HTR-8/SVneo (cell line): ENCODE results near the gene UNC5C.
"Not testable (repeated sequence)": the region's sequence is repeated elsewhere in the genome, so short reads cannot be mapped to it uniquely, and the experiment has no call there.

Experiments used
- DNase-seq: peaks from one replicate; pipeline ENCODE4 v3.0.0; 2011; ENCODE audit warnings: low spot score, mixed read lengths; ENCODE audit not compliant: insufficient read length
- FAIRE-seq: peaks from 2 replicates; lab custom pipeline; 2011; peaks lifted over from hg19 to GRCh38; lab: Jason Lieb, UNC

The UNC5C gene

DNA sequence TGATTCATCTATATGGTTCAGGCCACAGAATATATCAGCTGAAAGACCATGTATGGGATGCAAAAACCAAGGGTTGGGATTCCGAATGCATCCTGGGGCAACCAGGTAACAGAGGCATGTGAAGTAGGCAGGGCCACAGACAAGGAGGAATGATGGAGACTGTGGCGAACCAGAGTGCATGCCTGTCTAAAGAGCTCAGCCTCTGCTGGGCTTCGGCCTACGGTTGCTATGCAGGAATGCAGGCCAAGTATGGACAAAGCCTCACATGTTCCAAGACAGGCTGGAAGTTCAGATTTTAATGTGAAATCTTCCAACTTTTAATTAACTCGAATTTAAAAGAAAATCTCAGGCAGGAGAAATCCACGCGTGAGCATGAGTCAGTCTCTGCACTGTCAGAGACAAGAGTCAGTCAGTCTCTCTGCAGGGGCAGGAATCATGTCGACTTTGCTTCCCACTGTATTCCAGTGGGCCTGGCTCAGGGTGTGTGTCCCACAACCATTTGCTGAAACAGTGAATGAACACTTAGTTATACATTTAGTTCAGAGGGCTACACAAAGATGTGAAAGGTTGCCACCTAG is 344.4 kb downstream of the UNC5C start:
- no peak for FAIRE-seq

DNA sequence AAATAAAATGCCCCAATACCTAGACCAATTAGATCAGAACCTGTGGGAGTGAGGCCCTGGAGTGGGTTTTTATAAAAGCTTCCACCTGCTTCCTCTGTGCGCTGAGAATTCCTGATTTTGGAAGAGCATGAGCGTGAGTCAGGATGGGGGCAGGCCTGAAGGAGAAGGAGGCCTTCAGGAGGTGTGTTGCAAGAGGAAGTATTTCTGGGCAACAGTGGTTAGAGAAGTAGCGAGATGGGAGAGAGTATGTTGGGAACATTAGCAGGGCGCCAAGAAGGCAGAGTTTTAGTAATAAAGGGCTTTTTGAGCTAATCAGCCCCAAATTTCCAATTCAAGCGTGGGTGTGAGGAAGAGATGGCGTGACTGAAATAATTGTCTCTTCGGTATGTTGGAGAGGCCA is 349.8 kb downstream of the UNC5C start:
- no peak for FAIRE-seq
- DNase-seq = no peak

More for the DNA sequence above, 344.4 kb downstream of the UNC5C start:
- no peak for DNase-seq

DNA sequence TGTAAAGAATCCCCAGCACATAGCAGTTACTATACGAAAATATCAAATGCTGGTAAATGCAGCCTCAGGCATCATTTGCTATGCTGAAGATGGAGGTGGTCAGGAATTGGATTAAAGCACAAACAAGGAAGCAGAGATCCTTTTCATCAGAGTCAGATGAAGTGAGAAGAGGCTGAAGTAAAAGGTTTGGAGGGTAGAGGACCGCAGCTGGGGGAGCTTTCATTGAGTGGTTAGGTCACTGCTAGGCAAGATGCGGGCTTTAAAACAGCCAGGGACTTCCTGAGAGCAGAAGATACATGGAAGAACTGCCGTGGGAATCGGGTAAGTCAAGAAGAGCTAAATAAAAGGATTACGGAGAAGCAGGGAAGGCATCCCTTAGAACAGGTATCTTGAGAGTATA is 351.4 kb downstream of the UNC5C start:
- DNase-seq (no peak), FAIRE-seq (no peak)

DNA sequence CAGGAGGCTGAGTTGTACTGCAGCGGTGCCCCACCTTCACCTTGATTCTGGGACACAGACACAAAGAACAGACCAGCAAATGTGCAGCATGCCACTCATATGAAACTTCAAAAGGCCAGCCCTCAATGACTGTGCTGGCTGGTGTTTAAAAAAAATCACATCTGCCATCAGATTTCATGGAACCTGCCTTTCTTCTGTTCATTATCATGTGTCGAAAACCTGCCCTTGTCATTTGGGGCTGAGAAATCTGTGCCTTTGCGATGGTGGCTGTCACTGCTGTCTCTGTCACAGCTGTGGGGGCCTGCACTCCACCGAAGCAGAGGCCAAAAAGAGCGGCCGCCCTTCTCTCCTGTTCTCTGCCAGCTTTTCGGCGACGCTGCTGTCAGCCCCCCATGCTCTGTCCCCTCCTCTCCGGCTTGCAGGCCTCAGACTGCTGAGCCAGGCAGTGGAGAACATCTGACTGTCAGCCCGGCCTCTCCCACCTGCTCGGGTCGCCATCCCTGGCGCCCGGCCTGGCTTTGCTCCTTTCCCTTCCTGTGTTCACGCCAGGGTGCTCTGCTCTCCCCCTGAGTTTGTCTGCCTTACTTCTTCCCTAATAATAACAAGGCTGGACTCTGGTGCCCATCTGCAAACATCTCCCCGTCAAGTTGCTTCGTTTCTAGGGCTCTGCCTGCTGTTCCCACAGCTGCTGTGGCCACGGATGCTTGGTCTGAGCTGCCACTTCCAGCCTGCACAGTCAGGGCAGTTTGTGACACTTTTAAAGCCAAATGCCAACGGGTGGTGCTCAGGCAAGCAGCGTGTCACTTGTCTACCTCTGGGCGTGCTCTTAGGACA is 355.2 kb downstream of the UNC5C start:
- no peak for FAIRE-seq
- no peak for DNase-seq

DNA sequence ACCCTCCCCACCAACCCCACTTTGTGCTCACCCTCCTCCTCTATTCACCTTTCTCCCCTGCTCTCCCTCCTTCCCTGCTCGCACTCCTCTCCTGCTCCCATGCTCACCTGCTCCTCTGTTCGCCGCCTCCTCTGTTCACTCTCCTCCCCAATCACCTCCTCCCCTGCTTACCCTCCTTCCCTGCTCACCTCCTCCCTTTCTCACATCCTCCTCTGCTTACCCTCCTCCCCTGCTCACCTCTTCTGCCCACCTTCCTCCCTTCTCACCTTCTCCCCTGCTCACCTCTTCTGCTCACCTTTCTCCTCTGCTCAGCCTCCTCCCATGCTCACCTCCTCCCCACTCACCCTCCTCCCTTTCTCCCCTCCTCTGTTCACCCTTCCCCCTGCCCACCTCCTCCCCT is 357.2 kb downstream of the UNC5C start:
- FAIRE-seq (no peak), DNase-seq (no peak)

DNA sequence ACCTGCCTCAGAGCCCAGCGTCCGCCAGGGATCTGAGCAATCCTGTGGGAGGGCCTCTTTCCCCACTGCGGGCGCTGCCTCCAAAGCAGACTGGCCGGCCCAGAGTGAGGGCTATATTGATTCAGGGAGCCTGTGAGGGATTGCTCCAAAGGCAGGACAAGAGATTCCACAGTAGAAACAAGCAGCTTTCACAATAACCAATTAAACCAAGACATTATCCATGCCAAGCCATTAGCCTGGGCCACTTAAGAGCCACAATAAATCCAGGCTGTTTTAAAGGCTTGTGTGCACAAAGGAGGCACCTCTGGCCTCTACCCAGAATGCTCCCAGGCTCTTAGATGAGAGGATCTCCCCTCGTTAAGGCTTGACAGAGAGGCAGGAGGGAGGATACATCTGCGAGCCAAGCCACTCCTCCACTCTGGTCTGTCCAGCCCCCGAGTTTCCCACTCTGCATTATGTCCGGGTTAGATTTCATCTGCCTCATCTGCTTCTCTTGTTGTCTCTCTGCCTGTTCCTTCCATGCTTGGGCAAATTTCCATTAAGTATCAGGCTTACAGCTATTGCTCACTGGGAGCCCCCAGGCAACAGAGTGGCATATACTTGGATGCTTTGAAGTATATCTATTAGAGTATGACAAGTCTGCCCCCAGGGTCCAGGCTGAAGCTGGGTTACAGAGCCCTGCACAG is 357.9 kb downstream of the UNC5C start:
- FAIRE-seq (no peak), DNase-seq (peak; percentile 2)

DNA sequence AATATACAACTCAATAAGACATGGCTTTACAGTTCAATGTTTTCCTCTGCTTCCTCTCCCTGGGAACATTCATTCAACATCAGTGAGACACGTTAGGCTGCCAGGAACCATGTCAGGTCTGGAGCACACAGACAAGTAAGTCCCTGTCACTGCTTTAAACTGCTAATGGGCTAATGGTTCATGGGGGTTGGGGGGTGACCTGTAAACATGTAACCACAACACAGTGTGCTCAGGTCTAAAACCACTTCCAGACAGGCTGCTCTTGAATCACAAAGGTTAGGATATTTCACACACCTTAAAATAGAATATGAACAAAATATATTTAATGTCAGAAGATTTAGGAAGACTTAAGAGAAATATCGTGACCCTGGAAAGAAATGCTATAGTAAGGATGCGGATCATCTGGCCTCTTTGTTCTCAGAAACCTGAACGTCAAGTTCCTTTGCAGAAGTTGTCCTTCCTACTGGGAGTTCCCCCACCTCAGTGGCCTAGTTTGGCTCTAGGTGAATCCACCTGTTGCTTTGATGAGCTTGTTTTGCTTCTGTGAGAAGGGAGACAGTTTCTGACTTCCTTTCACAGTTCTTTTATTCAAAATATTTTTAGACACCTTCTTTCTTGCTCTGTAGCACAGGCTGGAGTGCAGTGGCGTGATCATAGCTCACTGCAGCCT is 359.9 kb downstream of the UNC5C start:
- DNase-seq (no peak), FAIRE-seq (no peak)

DNA sequence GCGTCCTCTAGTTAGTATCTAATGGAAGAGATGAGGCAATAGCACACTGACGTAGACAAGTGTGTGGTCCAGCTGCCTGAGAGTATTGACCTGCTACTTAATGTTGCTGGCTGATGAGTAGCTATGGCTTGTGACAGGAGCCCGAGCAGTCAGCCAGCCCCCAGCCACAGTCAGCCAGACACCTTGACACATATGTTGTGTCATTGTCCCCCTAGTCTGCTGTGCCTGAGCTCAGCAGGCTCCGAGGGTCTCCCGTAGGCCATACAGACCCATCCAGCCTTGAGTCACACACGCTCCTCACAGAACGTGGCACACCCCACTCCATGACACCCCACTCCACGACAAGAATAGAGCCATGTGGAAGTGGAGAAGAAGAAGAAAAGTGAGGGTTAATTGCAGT is 362.1 kb downstream of the UNC5C start:
- no peak for FAIRE-seq
- DNase-seq = no peak

DNA sequence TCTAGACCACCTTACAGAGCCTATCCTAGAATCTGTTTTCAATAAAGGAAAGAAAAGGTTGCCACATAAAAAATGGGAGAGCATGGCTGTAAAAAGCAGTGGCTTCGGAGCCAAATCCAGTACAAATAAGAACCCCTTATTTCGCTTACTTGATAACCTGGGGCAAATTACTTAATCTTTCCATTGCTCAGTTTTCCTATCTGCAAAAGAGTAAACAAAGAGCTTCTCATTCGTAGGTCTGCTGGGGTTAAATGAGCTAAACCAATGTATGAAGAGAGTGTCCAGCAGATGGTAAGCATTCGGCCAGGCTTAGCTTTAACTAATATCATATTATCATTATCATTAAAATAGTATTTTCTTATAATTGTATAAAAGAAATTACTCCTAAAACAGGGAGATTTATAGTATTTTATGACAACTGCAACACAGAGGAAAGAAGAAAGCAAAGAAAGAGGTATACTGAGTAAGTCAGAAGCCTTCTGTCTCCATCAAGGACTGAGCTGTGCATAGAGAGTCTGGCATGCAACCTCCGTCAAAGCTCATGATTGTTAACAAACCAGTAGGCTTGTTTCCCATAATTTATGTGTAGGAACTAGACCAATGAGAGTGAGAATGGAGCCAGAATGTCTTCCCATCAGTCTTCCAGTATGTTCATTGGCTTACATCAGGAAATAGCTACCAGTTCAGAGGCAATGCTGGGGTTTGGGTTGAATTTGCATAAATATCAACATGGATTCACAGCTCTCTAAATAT is 364.9 kb downstream of the UNC5C start:
- FAIRE-seq = no peak

DNA sequence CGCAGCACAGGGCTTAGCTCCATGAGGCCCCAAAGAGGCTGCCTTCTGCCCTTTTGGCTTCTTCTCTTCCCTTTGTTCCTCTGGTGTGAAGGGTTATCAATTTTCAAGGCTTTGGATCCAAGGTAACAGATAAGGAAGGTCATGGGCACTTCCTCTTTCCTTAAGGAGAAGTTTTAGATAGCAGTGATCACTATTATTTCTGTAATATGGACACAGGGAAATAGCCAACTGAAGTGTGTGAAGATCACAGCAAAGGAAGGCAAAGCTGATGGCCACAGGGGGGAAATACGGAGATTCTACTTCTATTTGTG is 366.8 kb downstream of the UNC5C start:
- FAIRE-seq (no peak), DNase-seq (no peak)

More for the DNA sequence above, 364.9 kb downstream of the UNC5C start:
- DNase-seq = no peak

DNA sequence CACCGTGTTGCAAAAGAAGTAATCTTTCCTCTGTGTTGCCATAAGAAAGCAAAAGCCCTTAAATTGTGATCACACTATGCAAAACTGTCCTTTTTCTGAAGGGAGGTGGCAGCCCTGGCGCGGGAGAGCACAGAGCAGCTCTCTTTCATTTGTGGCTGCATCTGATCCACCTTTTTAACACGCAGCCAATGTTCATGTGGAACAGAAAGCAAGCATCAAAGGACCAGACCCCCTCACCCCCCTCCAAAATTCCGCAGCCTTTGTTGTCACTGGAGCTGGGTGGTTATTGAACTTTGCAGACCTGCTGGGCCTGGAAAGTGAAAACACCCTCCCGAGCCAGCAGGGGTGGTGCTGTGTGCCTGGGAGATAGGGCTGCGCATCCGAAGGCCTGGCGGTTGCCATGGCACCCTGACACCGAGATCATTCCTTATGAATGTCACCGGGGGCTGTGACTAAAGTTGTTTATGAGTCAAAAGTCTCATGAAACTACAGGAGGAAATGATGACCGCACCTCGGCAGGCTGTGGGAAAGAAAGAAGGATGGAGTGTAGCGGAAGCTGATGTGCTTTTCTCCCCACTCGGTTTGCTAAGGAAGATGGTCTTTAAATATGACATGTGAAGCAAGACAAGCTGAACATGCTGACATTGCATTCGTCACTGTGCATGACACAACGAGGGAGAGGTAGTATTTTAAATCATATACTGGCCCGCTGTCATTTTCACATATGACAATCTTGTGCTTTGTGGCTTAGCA is 367.4 kb downstream of the UNC5C start:
- DNase-seq (no peak), FAIRE-seq (no peak)

DNA sequence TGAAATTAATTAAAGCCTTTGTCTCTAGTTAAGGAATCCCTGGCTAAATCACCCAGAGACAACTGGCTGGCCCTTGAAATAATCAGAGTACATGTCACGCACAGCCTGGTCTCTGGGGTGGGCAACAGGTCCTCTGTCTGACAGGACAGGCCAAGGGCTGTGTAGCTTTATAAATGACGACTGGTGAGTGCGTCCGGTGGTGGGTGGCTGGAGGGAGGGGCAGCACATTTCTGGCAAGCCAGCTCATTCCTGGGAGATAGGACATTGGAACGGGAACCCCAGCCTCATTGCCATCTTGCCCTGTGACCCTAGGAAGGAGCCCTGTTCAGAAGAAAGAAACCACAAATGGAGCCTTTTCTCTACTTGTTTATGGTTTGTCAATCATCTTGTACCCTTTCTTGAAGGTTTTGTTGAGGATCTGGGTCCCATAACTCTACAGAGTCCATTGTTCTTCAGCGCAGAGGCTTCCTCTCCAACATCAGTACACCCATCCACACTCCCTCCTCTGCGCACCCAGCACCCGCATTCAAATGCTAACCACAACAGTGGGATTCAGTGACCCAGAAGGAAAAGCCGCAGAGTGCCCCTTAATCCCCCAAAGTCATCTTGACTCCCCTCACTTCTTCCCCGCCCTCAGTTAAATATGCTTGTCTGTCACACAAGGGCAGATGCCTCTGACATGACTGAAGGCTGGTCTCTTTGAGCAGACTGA is 368.1 kb downstream of the UNC5C start:
- no peak for FAIRE-seq
- DNase-seq = no peak

DNA sequence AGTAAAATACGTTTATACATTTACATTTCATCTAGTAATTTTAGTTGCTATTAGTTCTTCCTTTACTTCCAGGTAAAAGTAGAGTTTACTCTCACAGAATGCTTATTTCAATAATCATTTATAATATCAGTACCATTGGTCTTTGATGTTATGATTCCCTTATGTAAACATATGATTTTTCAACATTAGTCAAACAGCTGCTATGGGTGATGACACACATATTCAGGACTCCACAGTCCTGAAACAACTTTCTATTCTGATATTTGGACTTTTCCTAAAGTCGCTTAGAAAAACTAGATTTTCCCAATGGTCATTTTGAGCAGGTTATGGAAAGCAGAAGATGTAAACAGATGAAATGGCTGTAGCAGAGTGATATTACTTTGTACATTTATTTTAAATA is 369.8 kb downstream of the UNC5C start:
- no peak for DNase-seq
- no peak for FAIRE-seq

DNA sequence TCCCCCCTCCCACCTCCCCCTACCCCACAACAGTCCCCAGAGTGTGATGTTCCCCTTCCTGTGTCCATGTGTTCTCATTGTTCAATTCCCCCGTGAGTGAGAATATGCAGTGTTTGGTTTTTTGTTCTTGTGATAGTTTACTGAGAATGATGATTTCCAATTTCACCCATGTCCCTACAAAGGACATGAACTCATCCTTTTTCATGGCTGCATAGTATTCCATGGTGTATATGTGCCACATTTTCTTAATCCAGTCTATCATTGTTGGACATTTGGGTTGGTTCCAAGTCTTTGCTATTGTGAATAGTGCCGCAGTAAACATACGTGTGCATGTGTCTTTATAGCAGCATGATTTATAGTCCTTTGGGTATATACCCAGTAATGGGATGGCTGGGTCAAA is 377.4 kb downstream of the UNC5C start:
- not testable (repeated sequence) for DNase-seq, FAIRE-seq

DNA sequence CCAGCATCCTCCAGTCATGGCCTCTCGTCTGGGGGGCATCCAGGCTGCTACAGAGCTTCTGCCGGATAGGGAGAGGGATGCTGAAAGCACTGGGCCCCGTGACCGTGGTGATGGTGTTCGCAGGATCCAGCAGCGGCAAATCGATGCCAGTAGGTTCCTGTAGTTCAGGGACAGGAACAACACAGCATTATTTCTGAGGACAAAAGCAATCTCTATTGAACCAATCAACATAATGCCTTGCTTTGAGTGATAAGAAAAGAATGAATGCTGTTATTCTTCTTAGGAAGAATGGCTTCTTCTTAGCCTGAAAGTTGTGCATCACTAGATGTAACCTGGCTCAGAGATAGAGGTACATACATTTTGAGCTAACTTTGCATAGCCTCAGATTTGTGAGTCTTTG is 378.6 kb downstream of the UNC5C start:
- FAIRE-seq = no peak

DNA sequence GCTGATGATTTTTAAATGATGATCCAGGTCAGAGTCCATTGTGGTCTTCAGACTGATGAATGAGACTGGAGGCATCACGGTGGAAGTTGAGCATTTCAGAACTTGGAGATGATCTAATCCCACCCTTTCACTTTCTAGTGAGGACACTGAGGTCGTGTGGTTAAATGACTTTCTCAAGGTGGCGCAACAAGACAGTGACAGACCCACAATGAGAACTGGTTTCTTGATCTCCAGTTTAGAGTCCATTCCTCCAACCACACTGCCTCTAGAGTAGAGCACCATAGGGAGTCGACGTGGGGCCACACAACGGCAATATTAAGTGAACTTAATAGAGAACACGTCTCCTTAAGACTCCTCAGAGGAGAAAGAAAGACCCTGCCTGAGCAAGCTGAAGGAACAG is 381.0 kb downstream of the UNC5C start:
- FAIRE-seq (no peak), DNase-seq (no peak)

More for the DNA sequence above, 378.6 kb downstream of the UNC5C start:
- no peak for DNase-seq

DNA sequence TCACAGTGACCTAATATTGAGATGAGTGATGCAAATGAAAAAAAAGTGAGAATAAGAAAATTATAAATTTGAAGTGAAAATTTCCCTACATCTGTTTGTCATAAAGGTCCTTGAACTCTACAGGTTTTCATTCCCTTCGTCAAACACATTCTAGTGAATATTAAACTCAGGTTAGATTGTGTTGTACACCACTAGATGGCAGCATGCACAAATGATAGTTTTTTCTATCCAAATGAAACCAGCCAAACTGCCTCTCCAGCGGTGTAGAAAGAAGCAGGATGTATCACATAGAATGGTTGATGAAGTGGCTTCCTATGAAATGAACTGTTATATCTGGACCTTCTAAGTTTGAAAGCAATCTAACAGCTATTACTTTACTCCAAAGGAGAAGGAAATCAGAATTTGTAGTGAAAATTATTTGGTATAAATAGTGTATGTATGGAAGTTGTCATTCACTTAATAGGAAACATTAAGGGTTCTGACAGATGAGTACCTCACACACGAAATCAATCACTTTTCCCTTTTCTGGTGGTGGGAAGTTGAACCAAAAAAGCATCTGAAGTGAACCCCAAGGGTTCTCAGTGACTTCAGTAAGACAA is 382.7 kb downstream of the UNC5C start:
- peak; percentile 30 for DNase-seq
- no peak for FAIRE-seq

DNA sequence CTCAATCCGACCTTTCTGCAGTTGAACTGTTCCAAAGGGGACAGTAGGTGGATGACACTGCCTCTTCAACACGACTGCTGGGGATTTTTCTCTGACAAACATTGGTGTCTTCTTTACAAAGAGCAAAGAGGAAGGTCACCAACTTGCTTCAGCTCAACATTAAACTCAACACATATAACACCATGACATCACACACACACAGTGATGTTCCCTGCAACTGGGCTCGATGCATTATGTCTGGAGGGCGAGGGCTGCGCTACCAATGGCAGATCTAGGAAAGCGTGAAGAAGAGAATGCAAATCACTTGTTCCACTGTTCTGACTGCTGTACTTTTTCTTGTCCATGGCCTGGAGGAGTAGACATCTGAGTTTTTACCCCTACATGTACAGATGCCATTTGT is 385.9 kb downstream of the UNC5C start:
- FAIRE-seq (no peak), DNase-seq (no peak)
